WERI-Rb-1 (cell line): ENCODE measurements around the gene TRDN.

Experiments used
- DNase-seq: peaks from one replicate; pipeline ENCODE4 v3.0.0-alpha.2; 2020
- H3K27ac ChIP-seq: fragments of 250-450 bp; sonication (Bioruptor Pico); 2 replicates; pipeline ENCODE4 v1.5.1; 2020; ENCODE audit warnings: mild to moderate bottlenecking, moderate library complexity
- H3K27me3 ChIP-seq: fragments of 250-450 bp; sonication (Bioruptor Pico); 2 replicates; pipeline ENCODE4 v1.5.1; 2021; ENCODE audit warnings: mild to moderate bottlenecking, low read depth, moderate library complexity; ENCODE audit not compliant: insufficient read depth, severe bottlenecking
- H3K36me3 ChIP-seq: fragments of 250-450 bp; sonication (Bioruptor Pico); 2 replicates; pipeline ENCODE4 v1.5.1; 2020; ENCODE audit warnings: mild to moderate bottlenecking, moderate library complexity
- H3K4me3 ChIP-seq: 2 replicates; pipeline ENCODE4 v1.5.1; 2011; ENCODE audit warnings: low read depth, mild to moderate bottlenecking, control low read depth, low read length
- H3K9me3 ChIP-seq: fragments of 250-450 bp; sonication (Bioruptor Pico); 2 replicates; pipeline ENCODE4 v1.5.1; 2021; ENCODE audit warnings: mild to moderate bottlenecking, moderate library complexity; ENCODE audit not compliant: severe bottlenecking
- CTCF ChIP-seq: IDR thresholded peaks from 2 replicates; pipeline ENCODE4 v1.5.1; 2011; ENCODE audit warnings: low read depth, mild to moderate bottlenecking, control low read depth, inconsistent platforms, low read length

Gene TRDN

DNA sequence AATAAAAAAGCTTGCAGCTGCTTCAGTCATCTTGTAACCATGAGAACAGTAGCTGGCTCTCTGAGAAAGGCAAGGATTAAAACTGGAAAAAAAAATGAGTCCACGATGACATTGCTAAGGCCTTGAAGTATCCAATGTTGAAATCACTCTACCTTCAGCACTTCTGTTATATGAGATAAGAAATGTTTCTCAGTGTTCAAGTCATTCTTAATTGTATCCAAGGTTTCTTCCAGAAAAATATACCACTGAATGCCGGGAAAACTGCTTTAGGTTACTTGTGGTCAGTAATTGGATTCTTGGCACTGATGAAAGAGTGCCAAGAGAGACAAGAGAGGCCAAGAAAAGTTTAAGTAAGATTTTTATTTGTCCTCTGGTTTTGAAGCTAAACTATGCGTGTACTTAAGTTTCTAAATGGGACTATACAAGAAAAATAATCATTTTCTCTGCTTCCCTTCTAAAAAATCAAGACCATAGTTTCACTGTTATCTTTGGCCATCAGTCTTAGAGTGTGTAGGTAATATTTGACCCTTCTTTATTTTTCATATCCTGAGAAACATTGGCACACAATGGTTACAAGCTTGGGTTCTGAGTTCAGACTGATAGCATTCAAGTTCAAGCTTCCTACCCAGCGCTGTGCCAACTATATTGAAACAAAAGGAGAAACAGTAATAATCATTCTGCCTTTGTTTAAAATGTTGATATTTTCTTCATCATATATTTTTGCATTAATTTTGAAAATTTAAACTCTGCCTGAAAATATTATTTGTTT lies 84.6 kb downstream of the TRDN start:
- Histone ChIP-seq H3K27me3 (no peaks in the 10 kb centered on the region), H3K4me3 (no peak overlapping the region), H3K36me3 (no peaks in the 10 kb centered on the region), H3K27ac (no peak overlapping the region), H3K9me3 (no peaks in the 10 kb centered on the region)
- no peak for DNase-seq
- no peak for TF ChIP-seq CTCF

GRCh38 chr6:123550052-123550617 lies 86.6 kb downstream of the TRDN start:
- H3K9me3 ChIP-seq: no peaks in the 10 kb centered on the region
- no peak overlapping the region for H3K4me3 ChIP-seq
- no peak for DNase-seq
- no peak for TF ChIP-seq CTCF
- no peaks in the 10 kb centered on the region for H3K36me3 ChIP-seq
- no peaks in the 10 kb centered on the region for H3K27me3 ChIP-seq
- H3K27ac ChIP-seq: no peak overlapping the region

DNA sequence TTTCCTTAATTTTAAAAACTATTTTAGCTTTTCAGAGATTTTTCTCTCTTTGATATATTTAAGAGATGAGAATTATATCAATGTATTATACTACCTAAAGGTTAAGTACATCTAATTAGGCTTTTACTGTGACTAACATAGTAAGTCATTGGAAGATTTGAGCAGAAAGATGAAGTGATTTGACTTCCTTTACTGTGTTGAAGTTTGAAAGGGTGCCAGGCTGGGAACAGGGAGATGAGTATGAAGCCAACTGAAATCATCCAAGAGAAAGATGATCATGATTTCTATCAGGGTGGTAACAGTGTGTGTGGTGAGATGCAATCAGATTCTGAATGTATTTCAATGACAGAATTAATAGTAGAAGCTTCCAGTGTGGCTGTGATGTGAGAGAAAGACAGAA lies 87.3 kb downstream of the TRDN start:
- no peaks in the 10 kb centered on the region for H3K36me3 ChIP-seq
- no peak for DNase-seq
- no peaks in the 10 kb centered on the region for H3K9me3 ChIP-seq
- no peak for TF ChIP-seq CTCF
- H3K4me3 ChIP-seq: no peak overlapping the region
- H3K27ac ChIP-seq: no peak overlapping the region
- H3K27me3 ChIP-seq: no peaks in the 10 kb centered on the region

DNA sequence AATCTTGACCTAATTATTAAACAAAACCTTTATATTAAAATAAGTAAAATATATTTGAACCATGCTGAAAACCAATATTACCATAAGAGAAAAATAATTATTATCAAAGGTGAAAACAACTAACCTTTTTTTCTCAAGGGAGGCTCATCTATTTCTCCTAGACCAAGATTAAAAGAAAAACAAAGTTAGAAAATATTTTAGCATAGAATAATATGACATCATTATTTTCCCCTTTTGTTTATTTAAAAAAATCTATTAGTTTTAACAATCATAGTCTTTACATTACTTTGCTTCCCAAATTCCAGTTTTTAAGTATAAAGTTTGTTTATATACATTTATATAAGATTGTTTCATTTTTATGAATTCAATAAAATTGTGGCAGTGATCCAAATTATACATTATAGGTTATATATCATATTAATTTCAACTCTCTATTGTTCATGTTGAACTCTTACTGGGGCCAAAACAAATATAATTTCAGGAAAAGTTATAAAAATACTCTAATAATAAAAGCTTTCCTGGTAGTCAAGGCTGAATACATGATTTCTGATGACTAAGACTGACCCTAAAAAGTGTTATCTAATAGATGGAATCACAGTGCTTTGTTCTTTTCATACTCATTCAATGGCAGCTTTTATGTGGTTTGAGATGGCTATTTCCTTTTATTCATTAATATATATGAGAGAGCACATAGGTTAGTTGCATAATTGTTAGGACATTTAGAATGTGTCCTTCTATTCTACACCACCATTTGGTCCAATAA lies 89.4 kb downstream of the TRDN start:
- no peak overlapping the region for H3K27ac ChIP-seq
- no peaks in the 10 kb centered on the region for H3K36me3 ChIP-seq
- H3K4me3 ChIP-seq: no peak overlapping the region
- no peaks in the 10 kb centered on the region for H3K27me3 ChIP-seq
- no peak for TF ChIP-seq CTCF
- H3K9me3 ChIP-seq: no peaks in the 10 kb centered on the region
- no peak for DNase-seq

- DNase-seq: no peak
- no peak for TF ChIP-seq CTCF
- Histone ChIP-seq H3K4me3 (no peak overlapping the region), H3K27me3 (no peaks in the 10 kb centered on the region), H3K36me3 (no peaks in the 10 kb centered on the region), H3K27ac (no peak overlapping the region), H3K9me3 (no peaks in the 10 kb centered on the region)
These were observed 90.2 kb downstream of the TRDN start for GRCh38 chr6:123546537-123546936.
